ENCODE data around the gene STARD9. TPM values are rescaled to one million over a fixed set of nuclear protein-coding genes. Genes with fewer than 3 reads are reported as not detected.
A peak's percentile ranks its signal among the peaks of the same experiment; 100 is the strongest.

The STARD9 gene
- total RNA-seq, 1 experiment from 2014 or later = 0.86 TPM

DNA sequence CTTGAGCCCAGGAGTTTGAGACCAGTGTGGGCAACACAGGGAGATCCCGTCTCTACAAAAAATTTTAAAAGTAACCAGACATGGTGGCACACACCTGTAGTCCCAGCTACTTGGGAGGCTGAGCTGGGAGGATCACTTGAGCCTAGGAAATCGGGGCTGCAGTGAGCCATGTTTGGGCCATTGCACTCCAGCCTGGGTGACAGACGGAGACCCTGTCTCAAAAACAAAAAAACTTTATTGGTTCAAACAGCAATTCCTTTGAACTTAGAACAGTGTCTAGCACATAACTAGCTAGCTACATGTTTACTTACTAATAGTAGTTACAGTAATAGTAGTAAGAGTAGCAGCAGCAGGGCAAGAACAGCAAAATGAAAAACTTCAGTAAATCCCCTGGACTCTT is 16.7 kb upstream of the STARD9 start:
- Mint-ChIP-seq H3K9me3 (ENCODE audit: unreplicated experiment) (no peaks in the 10 kb centered on the region), H3K27ac (ENCODE audit: unreplicated experiment) (no peak overlapping the region), H3K4me3 (ENCODE audit: unreplicated experiment) (no peak overlapping the region), H3K27me3 (ENCODE audit: insufficient read depth, unreplicated experiment) (no peaks in the 10 kb centered on the region), H3K4me1 (ENCODE audit: low read depth, unreplicated experiment) (no peaks in the 10 kb centered on the region), H3K36me3 (ENCODE audit: insufficient read depth, unreplicated experiment) (peaks cover 30% of the 10 kb centered on the region)
- POLR2A ChIA-PET = no interaction called here
- DNase-seq = no peak
- Histone ChIP-seq H3K4me3 (ENCODE audit: low read depth, low read length) (no peak overlapping the region), H3K9me3 (no peaks in the 10 kb centered on the region), H3K27me3 (replicated peaks; ENCODE audit: control insufficient read depth, insufficient read depth, low read length) (no peaks in the 10 kb centered on the region), H3K36me3 (ENCODE audit: control insufficient read depth, insufficient read depth, low read length) (no peaks in the 10 kb centered on the region; the same call in 1 of the 2 replicates), H3K4me1 (no peaks in the 10 kb centered on the region)
- intact Hi-C loops (cut with micrococcal nuclease; ENCODE audit: unreplicated experiment) = no loop called here
- TF ChIP-seq, protein P1, sequence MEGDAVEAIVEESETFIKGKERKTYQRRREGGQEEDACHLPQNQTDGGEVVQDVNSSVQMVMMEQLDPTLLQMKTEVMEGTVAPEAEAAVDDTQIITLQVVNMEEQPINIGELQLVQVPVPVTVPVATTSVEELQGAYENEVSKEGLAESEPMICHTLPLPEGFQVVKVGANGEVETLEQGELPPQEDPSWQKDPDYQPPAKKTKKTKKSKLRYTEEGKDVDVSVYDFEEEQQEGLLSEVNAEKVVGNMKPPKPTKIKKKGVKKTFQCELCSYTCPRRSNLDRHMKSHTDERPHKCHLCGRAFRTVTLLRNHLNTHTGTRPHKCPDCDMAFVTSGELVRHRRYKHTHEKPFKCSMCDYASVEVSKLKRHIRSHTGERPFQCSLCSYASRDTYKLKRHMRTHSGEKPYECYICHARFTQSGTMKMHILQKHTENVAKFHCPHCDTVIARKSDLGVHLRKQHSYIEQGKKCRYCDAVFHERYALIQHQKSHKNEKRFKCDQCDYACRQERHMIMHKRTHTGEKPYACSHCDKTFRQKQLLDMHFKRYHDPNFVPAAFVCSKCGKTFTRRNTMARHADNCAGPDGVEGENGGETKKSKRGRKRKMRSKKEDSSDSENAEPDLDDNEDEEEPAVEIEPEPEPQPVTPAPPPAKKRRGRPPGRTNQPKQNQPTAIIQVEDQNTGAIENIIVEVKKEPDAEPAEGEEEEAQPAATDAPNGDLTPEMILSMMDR (IDR thresholded peaks at IDR 0.05; ENCODE audit: insufficient read depth in 1 of 2, low read depth in 1 of 2, low read length in 1 of 2, severe bottlenecking in 1 of 2, unreplicated experiment in 1 of 2) = no peak
- CTCF ChIA-PET = no interaction called here
- no TSS peak for BruUV-seq (replicated peaks)

DNA sequence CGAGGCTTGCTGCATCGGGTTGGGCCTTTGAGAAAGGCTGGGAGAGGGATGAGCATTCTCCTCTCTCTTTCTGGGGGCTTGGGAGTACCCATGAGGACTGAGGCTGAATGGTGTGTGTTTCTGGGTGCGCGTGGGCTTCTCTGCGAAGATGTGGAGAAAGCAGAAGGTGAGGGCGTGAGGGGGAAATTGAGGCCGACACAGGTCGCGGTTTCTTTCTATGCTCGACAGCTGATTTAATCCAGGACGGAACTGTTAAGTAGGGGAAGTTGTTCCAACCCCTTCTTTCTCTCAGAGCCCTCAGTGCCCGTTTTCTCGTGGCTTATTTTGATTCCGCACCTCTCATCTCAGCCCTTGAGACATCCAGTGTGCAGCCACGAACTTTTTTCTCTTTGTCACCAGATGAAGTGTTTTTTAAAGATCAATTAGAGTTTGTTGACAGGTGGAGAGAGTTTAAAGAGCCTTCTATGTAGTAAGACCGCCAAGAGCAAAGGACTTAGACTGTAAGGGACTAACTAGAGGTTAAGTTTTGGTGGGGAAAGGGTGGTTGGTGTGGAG is 711 bp downstream of the STARD9 start:
- H3K9me3 ChIP-seq = no peaks in the 10 kb centered on the region
- TF ChIP-seq, protein P1 (IDR thresholded peaks at IDR 0.05; ENCODE audit: insufficient read depth in 1 of 2, low read depth in 1 of 2, low read length in 1 of 2, severe bottlenecking in 1 of 2, unreplicated experiment in 1 of 2) = no peak
- H3K36me3 ChIP-seq (ENCODE audit: control insufficient read depth, insufficient read depth, low read length) = no peaks in the 10 kb centered on the region
- H3K27me3 ChIP-seq (replicated peaks; ENCODE audit: control insufficient read depth, insufficient read depth, low read length) = peaks cover 1% of the 10 kb centered on the region; the same call in 1 of the 2 replicates
- H3K4me1 Mint-ChIP-seq (ENCODE audit: low read depth, unreplicated experiment) = peaks cover 4% of the 10 kb centered on the region
- peak overlapping the region; percentile 58 for H3K4me3 ChIP-seq (ENCODE audit: low read depth, low read length)
- peaks cover 6% of the 10 kb centered on the region for H3K36me3 Mint-ChIP-seq (ENCODE audit: insufficient read depth, unreplicated experiment)
- H3K27ac Mint-ChIP-seq (ENCODE audit: unreplicated experiment) = no peak overlapping the region
- H3K4me1 ChIP-seq = 0 out of 2 replicates have a peak, but pooled peaks cover 10% of the 10 kb centered on the region
- intact Hi-C loops (cut with micrococcal nuclease; ENCODE audit: unreplicated experiment) = no loop called here
- BruUV-seq (replicated peaks) = no TSS peak
- no peaks in the 10 kb centered on the region for H3K9me3 Mint-ChIP-seq (ENCODE audit: unreplicated experiment)
- DNase-seq = no peak
- peaks cover 25% of the 10 kb centered on the region for H3K27me3 Mint-ChIP-seq (ENCODE audit: insufficient read depth, unreplicated experiment)
- ChIA-PET CTCF (interaction anchor here (0.6 to 0.7 kb wide), 3 partner anchors 12 to 225 kb away, joined by 3 read pairs; no protein-coding TSS in a partner anchor), POLR2A (interaction anchor here (0.6 to 2.1 kb wide), 6 partner anchors 16 to 795 kb away, joined by 3 to 8 read pairs (median 4); partner anchors contain the start of genes HAUS2, LRRC57, TUBGCP4 and ZNF106)
- H3K4me3 Mint-ChIP-seq (ENCODE audit: unreplicated experiment) = peak overlapping the region; percentile 86

DNA sequence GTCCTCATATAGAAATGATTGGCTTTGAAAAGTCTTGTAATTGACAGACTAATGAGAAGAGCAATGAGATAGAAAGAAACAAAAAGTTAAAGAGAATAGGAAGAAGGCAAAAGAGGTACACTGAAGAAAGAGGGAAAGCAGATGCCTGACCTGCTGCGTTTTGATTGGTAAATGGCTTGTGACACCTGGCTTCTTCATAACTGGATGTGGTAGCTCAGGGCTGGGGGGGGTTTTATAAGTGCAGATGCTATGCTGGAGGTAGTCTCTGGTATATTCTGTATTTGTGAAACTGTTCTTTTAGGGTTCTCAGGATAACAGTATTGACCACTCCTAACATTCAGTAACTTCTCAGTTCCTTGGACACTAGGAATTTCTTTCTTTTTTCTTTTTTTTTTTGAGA is 1.4 kb downstream of the STARD9 start:
- Histone ChIP-seq H3K36me3 (ENCODE audit: control insufficient read depth, insufficient read depth, low read length) (no peaks in the 10 kb centered on the region), H3K27me3 (replicated peaks; ENCODE audit: control insufficient read depth, insufficient read depth, low read length) (peaks cover 1% of the 10 kb centered on the region; the same call in 1 of the 2 replicates), H3K4me1 (0 out of 2 replicates have a peak, but pooled peaks cover 11% of the 10 kb centered on the region), H3K9me3 (no peaks in the 10 kb centered on the region), H3K4me3 (ENCODE audit: low read depth, low read length) (no peak overlapping the region)
- H3K9me3 Mint-ChIP-seq (ENCODE audit: unreplicated experiment) = no peaks in the 10 kb centered on the region
- H3K27me3 Mint-ChIP-seq (ENCODE audit: insufficient read depth, unreplicated experiment) = peaks cover 26% of the 10 kb centered on the region
- BruUV-seq (replicated peaks) = no TSS peak
- H3K4me3 Mint-ChIP-seq (ENCODE audit: unreplicated experiment) = no peak overlapping the region
- peaks cover 6% of the 10 kb centered on the region for H3K36me3 Mint-ChIP-seq (ENCODE audit: insufficient read depth, unreplicated experiment)
- intact Hi-C loops (cut with micrococcal nuclease; ENCODE audit: unreplicated experiment) = no loop called here
- peaks cover 7% of the 10 kb centered on the region for H3K4me1 Mint-ChIP-seq (ENCODE audit: low read depth, unreplicated experiment)
- POLR2A ChIA-PET = no interaction called here
- TF ChIP-seq, protein P1 (IDR thresholded peaks at IDR 0.05; ENCODE audit: insufficient read depth in 1 of 2, low read depth in 1 of 2, low read length in 1 of 2, severe bottlenecking in 1 of 2, unreplicated experiment in 1 of 2) = no peak
- DNase-seq = no peak
- CTCF ChIA-PET = no interaction called here
- no peak overlapping the region for H3K27ac Mint-ChIP-seq (ENCODE audit: unreplicated experiment)
